HUES6 (cell line): Measurements from ENCODE around the gene C2CD3.
"Not testable (repeated sequence)": the region's sequence is repeated elsewhere in the genome, so short reads cannot be mapped to it uniquely, and the experiment has no call there.

Experiments
- H3K27ac ChIP-seq: 2 replicates; pipeline ENCODE4 v1.7.0; 2013; ENCODE audit warnings: low read depth, mild to moderate bottlenecking, low read length, inconsistent platforms
- H3K27me3 ChIP-seq: 2 replicates; pipeline ENCODE4 v1.6.1; 2013; ENCODE audit warnings: low read length; ENCODE audit not compliant: control insufficient read depth, insufficient read depth
- H3K36me3 ChIP-seq: 2 replicates; pipeline ENCODE4 v1.6.1; 2013; ENCODE audit warnings: low read length; ENCODE audit not compliant: control insufficient read depth, insufficient read depth
- H3K4me1 ChIP-seq: 2 replicates; pipeline ENCODE4 v1.6.1; 2013; ENCODE audit warnings: low read length; ENCODE audit not compliant: control insufficient read depth, insufficient read depth
- H3K4me3 ChIP-seq: 2 replicates; pipeline ENCODE4 v1.5.1; 2013; ENCODE audit warnings: low read depth, low read length
- H3K9ac ChIP-seq: one replicate; pipeline ENCODE4 v1.6.1; 2013; ENCODE audit warnings: mild to moderate bottlenecking, low read length
- H3K9me3 ChIP-seq: 2 replicates; pipeline ENCODE4 v1.6.1; 2013; ENCODE audit warnings: low read depth, low read length; ENCODE audit not compliant: control insufficient read depth, insufficient read depth

The C2CD3 gene

DNA sequence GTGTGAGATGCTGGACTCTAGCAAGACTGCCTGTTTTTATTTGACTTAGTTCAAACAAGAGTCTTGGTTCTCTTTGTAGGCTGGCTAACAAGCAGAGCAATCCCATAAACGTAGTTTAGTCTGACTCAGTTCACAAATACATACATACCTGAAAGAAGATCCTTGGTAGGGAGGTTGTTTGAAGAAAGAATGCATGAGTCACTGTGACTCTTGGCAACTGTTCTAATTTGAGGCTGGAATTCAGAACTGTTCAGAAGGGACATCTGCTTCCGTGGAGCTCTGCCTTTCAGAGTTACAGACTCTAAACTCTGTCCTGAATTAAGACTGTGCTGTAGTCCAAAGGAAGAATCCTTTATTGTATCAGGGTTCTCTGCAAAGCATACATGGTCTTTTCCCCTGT is 32.2 kb downstream of the C2CD3 start:
- peak overlapping the region; percentile 41 for H3K9ac ChIP-seq
- peaks cover 22% of the 10 kb centered on the region for H3K36me3 ChIP-seq
- H3K9me3 ChIP-seq = no peaks in the 10 kb centered on the region; the same call in 1 of the 2 replicates
- no peak overlapping the region for H3K4me3 ChIP-seq
- H3K27me3 ChIP-seq = no peaks in the 10 kb centered on the region
- peaks cover 10% of the 10 kb centered on the region; the same call in 1 of the 2 replicates for H3K4me1 ChIP-seq
- peak overlapping the region; percentile 80 for H3K27ac ChIP-seq

DNA sequence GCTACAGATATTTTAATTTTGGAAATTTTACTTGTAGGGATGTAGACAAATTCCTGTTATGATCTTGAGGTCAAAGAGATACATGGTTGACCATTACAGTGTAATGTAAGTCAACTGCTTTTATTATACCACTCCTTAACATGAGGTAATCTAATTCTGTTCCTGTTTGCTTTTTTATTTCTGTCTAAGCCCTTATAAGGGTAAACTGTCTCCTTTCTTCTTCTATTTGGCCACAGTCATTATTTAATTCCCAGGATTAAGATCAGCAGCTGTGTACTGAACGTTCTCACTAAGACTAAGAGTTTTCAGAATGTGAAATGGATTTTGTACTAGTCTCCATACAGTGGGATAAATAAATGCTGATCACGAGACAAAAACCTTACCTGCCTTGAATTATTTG is 32.8 kb downstream of the C2CD3 start:
- H3K9me3 ChIP-seq = no peaks in the 10 kb centered on the region; the same call in 1 of the 2 replicates
- H3K27ac ChIP-seq = peak overlapping the region; percentile 80
- peak overlapping the region; percentile 41 for H3K9ac ChIP-seq
- no peak overlapping the region for H3K4me3 ChIP-seq
- no peaks in the 10 kb centered on the region for H3K27me3 ChIP-seq
- H3K4me1 ChIP-seq = peaks cover 10% of the 10 kb centered on the region; the same call in 1 of the 2 replicates
- peaks cover 27% of the 10 kb centered on the region for H3K36me3 ChIP-seq

DNA sequence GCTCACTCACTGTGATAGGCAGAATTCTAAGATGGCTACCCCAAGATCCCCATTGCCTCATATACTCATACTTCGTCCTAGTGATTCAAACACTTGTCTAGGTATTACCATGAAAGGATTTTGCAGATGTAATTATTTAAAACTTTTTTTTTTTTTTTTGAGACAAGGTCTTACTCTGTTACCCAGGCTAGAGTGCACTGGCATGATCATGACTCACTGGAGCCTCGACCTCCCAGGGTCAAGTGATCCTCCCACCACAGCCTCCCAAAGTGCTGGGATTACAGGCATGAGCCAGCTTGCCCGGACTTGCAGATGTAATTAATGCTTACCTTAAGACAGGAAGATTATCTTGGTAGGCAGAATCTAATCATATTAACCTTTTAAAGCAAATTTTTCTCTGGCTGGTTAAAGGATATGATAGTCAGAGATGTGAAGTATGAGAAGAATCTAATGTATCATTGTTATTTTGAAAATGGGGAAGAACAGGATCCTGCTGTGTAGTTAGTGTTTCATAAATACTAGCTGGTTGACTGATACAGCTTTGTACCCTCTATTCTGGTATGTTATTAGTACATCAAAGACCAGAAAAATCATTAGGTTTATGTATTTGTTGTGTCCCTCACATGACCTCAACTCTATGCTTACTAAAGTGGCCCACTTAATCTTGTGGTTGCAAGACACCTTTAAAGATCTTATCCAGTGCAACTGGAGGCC is 35.5 kb downstream of the C2CD3 start:
- no peaks in the 10 kb centered on the region for H3K27me3 ChIP-seq
- H3K4me1 ChIP-seq = peaks cover 10% of the 10 kb centered on the region; the same call in 1 of the 2 replicates
- H3K9ac ChIP-seq = no peak overlapping the region
- peaks cover 5% of the 10 kb centered on the region; the same call in 1 of the 2 replicates for H3K9me3 ChIP-seq
- H3K4me3 ChIP-seq = no peak overlapping the region
- H3K36me3 ChIP-seq = peaks cover 40% of the 10 kb centered on the region
- no peak overlapping the region for H3K27ac ChIP-seq

DNA sequence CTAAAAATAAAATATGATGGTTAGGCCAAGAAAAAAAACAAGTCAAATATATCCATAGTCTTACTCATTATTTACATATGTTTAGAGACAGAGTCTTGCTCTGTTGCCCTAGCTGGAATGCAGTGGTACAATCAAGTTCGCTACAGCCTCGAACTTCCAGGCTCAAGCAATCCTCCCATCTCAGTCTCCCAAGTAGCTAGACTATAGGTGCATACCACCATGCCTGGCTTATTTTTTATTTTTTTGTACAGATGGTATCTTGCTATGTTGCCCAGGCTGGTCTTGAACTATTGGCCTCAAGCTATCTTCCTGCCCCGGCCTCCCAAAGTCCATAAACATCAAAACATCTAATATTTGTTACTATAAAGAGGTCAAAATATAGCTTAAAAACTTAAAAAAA is 36.1 kb downstream of the C2CD3 start:
- H3K36me3 ChIP-seq = peaks cover 43% of the 10 kb centered on the region

DNA sequence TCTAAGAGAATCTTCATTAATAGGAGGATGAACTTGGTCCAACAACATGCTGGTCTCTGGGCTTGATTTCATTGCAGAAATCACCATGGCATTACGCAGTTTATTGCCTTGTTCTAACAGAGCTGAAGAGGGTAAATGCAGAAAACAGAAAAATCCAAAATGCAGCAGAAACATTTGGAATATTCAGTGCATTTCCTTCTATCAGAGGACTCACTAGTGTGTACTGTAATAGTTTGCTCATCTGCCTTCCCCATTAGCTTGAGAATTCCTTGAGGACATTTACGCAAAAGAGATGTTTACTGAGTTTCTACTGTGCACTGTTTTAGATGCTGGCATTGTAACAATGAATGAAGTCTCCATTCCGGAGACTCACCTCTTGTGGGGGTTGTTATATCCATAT is 37.4 kb downstream of the C2CD3 start:
- Histone ChIP-seq H3K27me3 (no peaks in the 10 kb centered on the region), H3K4me3 (no peak overlapping the region), H3K27ac (no peak overlapping the region), H3K36me3 (peaks cover 43% of the 10 kb centered on the region), H3K4me1 (peaks cover 5% of the 10 kb centered on the region; the same call in 1 of the 2 replicates), H3K9me3 (peaks cover 7% of the 10 kb centered on the region), H3K9ac (no peak overlapping the region)

More for the DNA sequence above, 36.1 kb downstream of the C2CD3 start:
- Histone ChIP-seq H3K27me3 (no peaks in the 10 kb centered on the region), H3K4me1 (peaks cover 10% of the 10 kb centered on the region; the same call in 1 of the 2 replicates), H3K9me3 (peaks cover 7% of the 10 kb centered on the region), H3K27ac (no peak overlapping the region), H3K4me3 (no peak overlapping the region), H3K9ac (no peak overlapping the region)

DNA sequence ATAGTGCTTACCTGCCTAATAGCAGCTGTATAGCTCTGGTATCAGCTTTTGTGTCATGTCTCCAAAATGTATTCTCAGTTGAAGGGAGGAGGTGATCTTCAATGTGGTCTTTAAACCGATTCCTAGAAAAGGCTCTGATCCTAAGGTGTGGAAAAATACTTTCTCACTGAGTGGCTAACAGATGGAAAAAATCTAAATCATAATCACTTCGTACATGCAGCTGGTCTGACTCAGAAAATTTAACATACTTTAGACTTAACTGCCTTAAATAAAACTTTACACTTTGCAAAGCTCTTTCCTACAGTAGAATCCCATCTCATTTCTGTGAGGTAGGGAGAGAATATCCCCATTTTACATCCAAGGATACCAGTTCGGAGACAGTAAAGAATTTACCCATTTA is 38.0 kb downstream of the C2CD3 start:
- no peak overlapping the region for H3K9ac ChIP-seq
- H3K27me3 ChIP-seq = no peaks in the 10 kb centered on the region
- H3K4me1 ChIP-seq = no peaks in the 10 kb centered on the region
- peaks cover 7% of the 10 kb centered on the region for H3K9me3 ChIP-seq
- peaks cover 37% of the 10 kb centered on the region for H3K36me3 ChIP-seq
- no peak overlapping the region for H3K27ac ChIP-seq
- H3K4me3 ChIP-seq = no peak overlapping the region

DNA sequence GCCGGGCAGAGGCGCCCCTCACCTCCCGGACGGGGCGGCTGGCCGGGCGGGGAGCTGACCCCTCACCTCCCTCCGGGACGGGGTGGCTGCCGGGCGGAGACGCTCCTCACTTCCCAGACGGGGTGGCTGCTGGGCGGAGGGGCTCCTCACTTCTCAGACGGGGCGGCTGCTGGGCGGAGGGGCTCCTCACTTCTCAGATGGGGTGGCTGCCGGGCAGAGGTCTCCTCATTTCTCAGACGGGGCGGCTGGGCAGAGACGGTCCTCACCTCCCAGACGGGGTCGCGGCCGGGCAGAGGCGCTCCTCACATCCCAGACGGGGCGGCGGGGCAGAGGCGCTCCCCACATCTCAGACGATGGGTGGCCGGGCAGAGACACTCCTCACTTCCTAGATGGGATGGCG is 41.7 kb downstream of the C2CD3 start:
- H3K27ac ChIP-seq, H3K27me3 ChIP-seq, H3K4me1 ChIP-seq, H3K9me3 ChIP-seq, H3K4me3 ChIP-seq, H3K9ac ChIP-seq: not testable (repeated sequence)
- peaks cover 22% of the 10 kb centered on the region for H3K36me3 ChIP-seq

DNA sequence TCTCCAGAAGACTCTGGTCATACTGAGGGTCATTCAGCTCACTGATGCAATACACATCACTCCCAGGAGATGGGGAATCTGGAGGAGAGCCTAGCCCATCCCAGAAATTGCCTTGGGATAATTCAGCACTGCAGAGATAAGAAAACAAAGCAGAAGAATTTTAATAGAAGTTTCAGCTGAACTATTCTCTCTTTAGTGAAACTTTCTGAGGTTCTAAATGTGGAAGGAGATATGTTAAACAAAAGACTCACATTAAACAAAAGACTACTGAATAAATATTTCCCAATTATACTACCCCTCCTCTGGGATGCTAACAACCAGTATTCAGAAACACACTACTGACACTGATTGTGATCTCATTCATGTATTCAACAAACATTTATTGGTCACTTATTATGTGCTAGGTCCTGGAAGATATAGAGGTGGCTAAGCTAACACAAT is 47.8 kb downstream of the C2CD3 start:
- Histone ChIP-seq H3K4me3 (no peak overlapping the region), H3K36me3 (0 out of 2 replicates have a peak, but pooled peaks cover 4% of the 10 kb centered on the region), H3K9ac (no peak overlapping the region), H3K9me3 (no peaks in the 10 kb centered on the region), H3K27me3 (no peaks in the 10 kb centered on the region), H3K4me1 (no peaks in the 10 kb centered on the region), H3K27ac (no peak overlapping the region)

DNA sequence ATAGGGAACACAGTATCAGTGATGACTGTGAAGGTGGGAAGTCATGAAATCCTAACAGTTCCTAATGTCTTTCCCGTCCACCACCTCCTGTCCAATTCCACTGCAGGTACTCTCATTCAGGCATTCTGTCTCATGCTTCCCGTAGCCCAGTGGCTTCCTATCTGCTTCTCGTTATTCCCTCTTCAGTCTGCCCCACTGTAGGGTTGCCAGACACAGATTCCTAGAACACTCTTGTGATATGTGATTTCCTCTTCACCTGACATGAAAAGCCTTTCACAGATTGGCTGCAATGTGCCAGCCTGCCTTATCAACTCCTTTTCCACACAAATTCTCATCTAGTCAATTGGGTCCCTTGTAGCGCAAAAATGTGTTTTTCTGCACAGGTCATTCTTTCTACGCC is 49.0 kb downstream of the C2CD3 start:
- H3K27ac ChIP-seq = no peak overlapping the region
- H3K27me3 ChIP-seq = no peaks in the 10 kb centered on the region
- no peaks in the 10 kb centered on the region for H3K9me3 ChIP-seq
- H3K9ac ChIP-seq = no peak overlapping the region
- 0 out of 2 replicates have a peak, but pooled peaks cover 7% of the 10 kb centered on the region for H3K36me3 ChIP-seq
- no peaks in the 10 kb centered on the region for H3K4me1 ChIP-seq
- no peak overlapping the region for H3K4me3 ChIP-seq

DNA sequence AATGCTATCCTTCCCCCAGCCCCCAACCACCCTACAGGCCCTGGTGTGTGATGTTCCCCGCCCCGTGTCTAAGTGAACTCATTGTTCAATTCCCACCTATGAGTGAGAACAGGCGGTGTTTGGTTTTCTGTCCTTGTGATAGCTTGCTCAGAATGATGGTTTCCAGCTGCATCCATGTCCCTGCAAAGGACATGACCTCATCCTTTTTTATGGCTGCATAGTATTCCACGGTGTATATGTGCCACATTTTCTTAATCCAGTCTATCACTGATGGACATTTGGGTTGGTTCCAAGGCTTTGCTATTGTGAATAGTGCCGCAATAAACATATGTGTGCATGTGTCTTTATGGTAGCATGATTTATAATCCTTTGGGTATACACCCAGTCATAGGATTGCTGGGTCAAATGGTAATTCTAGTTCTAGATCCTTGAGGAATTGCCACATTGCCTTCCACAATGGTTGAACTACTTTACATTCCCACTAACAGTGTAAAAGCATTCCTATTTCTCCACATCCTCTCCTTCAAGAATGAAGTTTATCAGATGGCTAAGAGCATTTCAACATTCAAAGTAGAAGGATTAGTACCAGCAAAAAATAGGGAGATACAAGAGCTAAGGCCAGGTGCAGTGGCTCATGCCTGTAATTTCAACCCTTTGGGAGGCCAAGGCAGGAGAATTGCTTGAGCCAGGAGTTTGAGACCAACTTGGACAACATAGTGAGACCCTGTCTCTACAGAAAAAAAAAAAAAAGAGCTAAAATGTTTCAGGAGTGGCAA is 50.4 kb downstream of the C2CD3 start:
- not testable (repeated sequence) for H3K27me3 ChIP-seq, H3K36me3 ChIP-seq

DNA sequence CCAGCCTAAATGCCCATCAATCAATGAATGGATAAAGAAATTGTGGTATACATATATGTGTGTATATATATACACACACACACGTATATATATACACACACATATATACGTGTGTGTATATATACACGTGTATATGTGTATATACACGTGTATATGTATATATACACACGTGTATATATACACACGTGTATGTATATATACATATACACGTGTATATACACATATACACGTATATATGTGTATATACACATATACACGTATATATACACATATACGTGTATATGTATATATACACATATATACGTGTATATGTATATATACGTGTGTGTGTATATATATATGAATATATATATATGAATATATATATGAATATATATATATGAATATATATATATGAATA is 54.1 kb downstream of the C2CD3 start:
- no peak overlapping the region for H3K9ac ChIP-seq
- H3K9me3 ChIP-seq = peaks cover 6% of the 10 kb centered on the region; the same call in 1 of the 2 replicates
- no peak overlapping the region for H3K27ac ChIP-seq
- peaks cover 24% of the 10 kb centered on the region for H3K36me3 ChIP-seq
- H3K4me3 ChIP-seq = no peak overlapping the region
- no peaks in the 10 kb centered on the region for H3K27me3 ChIP-seq
- H3K4me1 ChIP-seq = no peaks in the 10 kb centered on the region

More for the DNA sequence above, 50.4 kb downstream of the C2CD3 start:
- H3K27ac ChIP-seq, H3K4me1 ChIP-seq, H3K9me3 ChIP-seq, H3K4me3 ChIP-seq, H3K9ac ChIP-seq: not testable (repeated sequence)
